Parathyroid adenoma (tissue), 2 donors: ENCODE results near the gene HAL.

Source experiments
- H2AFZ ChIP-seq: fragments of 300-600 bp; sonication (generic); one replicate; pipeline ENCODE4 v1.7.0; 2017; ENCODE audit warnings: antibody characterized with exemption, mild to moderate bottlenecking
- H3K27ac ChIP-seq: fragments of 300-600 bp; sonication (generic); one replicate; pipeline ENCODE4 v1.7.0; 2017
- H3K27me3 ChIP-seq: fragments of 300-600 bp; sonication (generic); one replicate; pipeline ENCODE4 v1.7.0; 2017; ENCODE audit warnings: low read length; ENCODE audit not compliant: control insufficient read depth, insufficient read depth
- H3K36me3 ChIP-seq: fragments of 300-600 bp; sonication (generic); one replicate; pipeline ENCODE4 v1.7.0; 2017; ENCODE audit warnings: low read length; ENCODE audit not compliant: control insufficient read depth, insufficient read depth
- H3K4me1 ChIP-seq: fragments of 300-600 bp; sonication (generic); one replicate; pipeline ENCODE4 v1.7.0; 2017; ENCODE audit warnings: control low read depth
- H3K4me2 ChIP-seq: fragments of 300-600 bp; sonication (generic); one replicate; pipeline ENCODE4 v1.7.0; 2017; ENCODE audit warnings: low read length
- H3K4me3 ChIP-seq: fragments of 300-600 bp; sonication (generic); one replicate; pipeline ENCODE4 v1.7.0; 2017; ENCODE audit warnings: low read depth, low read length
- H3K79me2 ChIP-seq: fragments of 300-600 bp; sonication (generic); one replicate; pipeline ENCODE4 v1.7.0; 2017; ENCODE audit warnings: control low read depth
- H3K9ac ChIP-seq: fragments of 300-600 bp; sonication (generic); one replicate; pipeline ENCODE4 v1.7.0; 2017; ENCODE audit warnings: mild to moderate bottlenecking
- H3K9me3 ChIP-seq: fragments of 300-600 bp; sonication (generic); one replicate; pipeline ENCODE4 v1.7.0; 2017; ENCODE audit warnings: low read length; ENCODE audit not compliant: control insufficient read depth
- CTCF ChIP-seq: fragments of 300-600 bp; sonication (generic); IDR thresholded peaks from one replicate; pipeline ENCODE4 v1.7.0; 2017; ENCODE audit warnings: antibody characterized with exemption, mild to moderate bottlenecking
- donor health status: primary hyperparathyroidism.

Gene HAL

GRCh38 chr12:96014943-96015599 lies 18.9 kb upstream of the HAL start:
- no peak for TF ChIP-seq CTCF
- no peak overlapping the region for H3K4me3 ChIP-seq
- H3K36me3 ChIP-seq = no peaks in the 10 kb centered on the region
- H3K4me2 ChIP-seq = no peak overlapping the region
- no peak overlapping the region for H2AFZ ChIP-seq
- H3K27me3 ChIP-seq = no peaks in the 10 kb centered on the region
- no peak overlapping the region for H3K9ac ChIP-seq
- no peaks in the 10 kb centered on the region for H3K9me3 ChIP-seq
- no peaks in the 10 kb centered on the region for H3K4me1 ChIP-seq
- no peak overlapping the region for H3K27ac ChIP-seq
- no peaks in the 10 kb centered on the region for H3K79me2 ChIP-seq

GRCh38 chr12:96007729-96008128 lies 11.6 kb upstream of the HAL start:
- Histone ChIP-seq H3K9ac (no peak overlapping the region), H3K4me3 (no peak overlapping the region), H3K9me3 (no peaks in the 10 kb centered on the region), H3K4me2 (no peak overlapping the region), H2AFZ (no peak overlapping the region), H3K27me3 (no peaks in the 10 kb centered on the region), H3K36me3 (no peaks in the 10 kb centered on the region), H3K4me1 (no peaks in the 10 kb centered on the region), H3K79me2 (no peaks in the 10 kb centered on the region), H3K27ac (no peak overlapping the region)
- no peak for TF ChIP-seq CTCF

- no peak overlapping the region for H3K9ac ChIP-seq
- no peaks in the 10 kb centered on the region for H3K4me1 ChIP-seq
- peaks cover 3% of the 10 kb centered on the region for H3K36me3 ChIP-seq
- H3K4me3 ChIP-seq = no peak overlapping the region
- TF ChIP-seq CTCF = no peak
- no peaks in the 10 kb centered on the region for H3K9me3 ChIP-seq
- no peaks in the 10 kb centered on the region for H3K79me2 ChIP-seq
- H3K4me2 ChIP-seq = no peak overlapping the region
- no peaks in the 10 kb centered on the region for H3K27me3 ChIP-seq
- no peak overlapping the region for H3K27ac ChIP-seq
- H2AFZ ChIP-seq = no peak overlapping the region
Observed at GRCh38 chr12:96006727-96007126, 10.6 kb upstream of the HAL start.

GRCh38 chr12:96000858-96001257 lies 4.7 kb upstream of the HAL start:
- peaks cover 3% of the 10 kb centered on the region for H3K36me3 ChIP-seq
- no peak for TF ChIP-seq CTCF
- no peak overlapping the region for H3K9ac ChIP-seq
- no peak overlapping the region for H3K4me2 ChIP-seq
- H3K4me1 ChIP-seq = no peaks in the 10 kb centered on the region
- H3K27ac ChIP-seq = no peak overlapping the region
- H3K9me3 ChIP-seq = no peaks in the 10 kb centered on the region
- H2AFZ ChIP-seq = no peak overlapping the region
- H3K27me3 ChIP-seq = no peaks in the 10 kb centered on the region
- no peaks in the 10 kb centered on the region for H3K79me2 ChIP-seq
- H3K4me3 ChIP-seq = no peak overlapping the region

GRCh38 chr12:95999484-95999883 lies 3.3 kb upstream of the HAL start:
- TF ChIP-seq CTCF = no peak
- no peaks in the 10 kb centered on the region for H3K9me3 ChIP-seq
- no peak overlapping the region for H3K9ac ChIP-seq
- peaks cover 3% of the 10 kb centered on the region for H3K36me3 ChIP-seq
- no peaks in the 10 kb centered on the region for H3K27me3 ChIP-seq
- no peaks in the 10 kb centered on the region for H3K79me2 ChIP-seq
- no peak overlapping the region for H3K4me2 ChIP-seq
- H2AFZ ChIP-seq = no peak overlapping the region
- H3K27ac ChIP-seq = no peak overlapping the region
- H3K4me1 ChIP-seq = no peaks in the 10 kb centered on the region
- no peak overlapping the region for H3K4me3 ChIP-seq
